Adrenal gland (tissue), 12 donors: ENCODE measurements around the gene PTPRN2. TPM values are rescaled to one million over a fixed set of nuclear protein-coding genes. Genes with fewer than 3 reads are reported as not detected.

Experiments
- DNase-seq, 7 donors: peaks; one replicate each; pipeline ENCODE4 v3.0.0-alpha.2; 2019 to 2020
- H3K27ac ChIP-seq, 5 donors: fragments of 200-600 bp; sonication (generic) in 4 of 5; 1 replicate in 3 of 5; 2 replicates in 2 of 5; pipeline versions ENCODE4 v1.5.1 to v1.8.0; 2016 to 2020; ENCODE audit warnings: mild to moderate bottlenecking in 1 of 5
- H3K27me3 ChIP-seq: fragments of 200-600 bp; 2 replicates; pipeline ENCODE4 v1.8.0; 2021
- H3K36me3 ChIP-seq, 2 donors: fragments of 200-600 bp; replicated peaks in 1 of 2; 1 replicate in 1 of 2; 2 replicates in 1 of 2; pipeline versions ENCODE4 v1.5.1 to v1.8.0; 2018 to 2022
- H3K4me1 ChIP-seq, 2 donors: fragments of 200-600 bp; replicated peaks in 1 of 2; 1 replicate in 1 of 2; 2 replicates in 1 of 2; pipeline versions ENCODE4 v1.5.1 to v1.8.0; 2018 to 2021
- H3K4me3 ChIP-seq, 4 donors: fragments of 200-600 bp; sonication (generic) in 3 of 4; one replicate each; pipeline ENCODE4 v1.5.1; 2016 to 2018
- H3K9me3 ChIP-seq, 3 donors: fragments of 200-600 bp; sonication (generic) in 1 of 3; replicated peaks in 1 of 3; 1 replicate in 2 of 3; 2 replicates in 1 of 3; pipeline versions ENCODE4 v1.5.1 to v1.8.0; 2016 to 2021
- POLR2A ChIP-seq, 2 donors: fragments of 450-650 bp; IDR thresholded peaks; one replicate each; pipeline ENCODE4 v1.6.1; 2017; ENCODE audit warnings: antibody characterized with exemption in 2 of 2, mild to moderate bottlenecking in 2 of 2, moderate library complexity in 1 of 2
- WGBS, 4 donors: extraction: QIAGEN DNeasy Blood & Tissue Kit in 2 of 4; methylation state at CpG; one replicate each; pipeline versions ENCODE4 v1.1.5 to v1.1.7; 2013 to 2017; 5-methylcytosine and 5-hydroxymethylcytosine counted together
- intact Hi-C, 2 donors: fragments of 100-400 bp; cut with DNase I; formaldehyde crosslinking; loops; one replicate each; pipeline versions ENCODE4 v1.14.1 to v1.15.0; 2022 to 2023
- polyA plus RNA-seq, 3 donors: library from polyadenylated mRNA; stranded (reverse); fragments of 200-250 nt in 2 of 3; fragments of 350-450 nt in 1 of 3; fragmentation: Illumina TruSeq in 1 of 3; extraction: RNeasy Lipid Tissue Mini Kit (QIAGEN cat#74804) in 1 of 3; gene quantifications; one replicate each; pipeline ENCODE4 v1.2.3, GENCODE V29; 2013 to 2014
- total RNA-seq, 9 donors: library from RNA; depleted of rRNA in 4 of 9; stranded (reverse); fragments of >200 nt in 4 of 9; fragments of 120-200 nt in 1 of 9; fragmentation: NEBNext Ultra II Directional in 1 of 9; extraction: Animal tissue kit (Norgen Biotek cat#: 25700) in 1 of 9; gene quantifications; one replicate each; pipeline versions ENCODE4 v1.1.0 to v1.2.4, GENCODE V29; 2013 to 2023
- TF ChIP-seq, protein P1 (sequence below), 6 experiments: fragments of 450-650 bp in 4 of 6; fragments of 200-600 bp in 2 of 6; sonication (generic) in 1 of 6; IDR thresholded peaks; 1 replicate in 5 of 6; 2 replicates in 1 of 6; pipeline versions ENCODE4 v1.5.1 to v1.8.0; 2016 to 2021; ENCODE audit warnings: antibody characterized with exemption in 6 of 6, mild to moderate bottlenecking in 2 of 6, moderate library complexity in 1 of 6
- donor health status: healthy with polysubstance abuse.
- donor health status: Bipolar disorder and iron deficiency.
- donor health status: DM: yes; HTN: yes; CAD: no.
- donor health status: DM: no; HTN: no; CAD: no.
- donor health status: DM: no; HTN: no; CAD: no.
- donor health status: DM: yes; HTN: yes; CAD: no.

Gene PTPRN2
- total and polyA plus RNA-seq, 12 donors: 2.2 to 16.2 (median 3.4) TPM

DNA sequence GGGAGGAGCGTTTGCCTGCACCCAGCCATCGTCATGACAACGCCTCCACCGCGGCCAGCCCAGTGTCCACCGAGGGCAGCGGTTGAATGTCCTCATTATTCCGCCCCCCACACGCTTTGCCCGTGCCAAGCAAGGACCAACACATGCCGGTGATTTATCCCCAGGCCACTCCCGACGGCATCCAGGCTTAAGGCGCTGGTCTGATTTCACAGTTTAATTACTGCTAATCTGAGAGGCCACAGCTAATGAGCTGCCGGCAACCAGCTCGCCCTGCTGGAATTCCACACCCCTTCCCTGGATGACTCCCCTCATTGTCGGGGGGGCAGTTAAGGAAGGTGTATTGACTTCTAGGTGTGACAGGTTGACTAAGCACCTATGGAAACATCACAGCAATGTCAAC is 818.5 kb downstream of the PTPRN2 start:
- H3K27me3 ChIP-seq: peaks cover 8% of the 10 kb centered on the region
- no peak for TF ChIP-seq POLR2A (IDR thresholded peaks at IDR 0.05)
- TF ChIP-seq, protein P1, sequence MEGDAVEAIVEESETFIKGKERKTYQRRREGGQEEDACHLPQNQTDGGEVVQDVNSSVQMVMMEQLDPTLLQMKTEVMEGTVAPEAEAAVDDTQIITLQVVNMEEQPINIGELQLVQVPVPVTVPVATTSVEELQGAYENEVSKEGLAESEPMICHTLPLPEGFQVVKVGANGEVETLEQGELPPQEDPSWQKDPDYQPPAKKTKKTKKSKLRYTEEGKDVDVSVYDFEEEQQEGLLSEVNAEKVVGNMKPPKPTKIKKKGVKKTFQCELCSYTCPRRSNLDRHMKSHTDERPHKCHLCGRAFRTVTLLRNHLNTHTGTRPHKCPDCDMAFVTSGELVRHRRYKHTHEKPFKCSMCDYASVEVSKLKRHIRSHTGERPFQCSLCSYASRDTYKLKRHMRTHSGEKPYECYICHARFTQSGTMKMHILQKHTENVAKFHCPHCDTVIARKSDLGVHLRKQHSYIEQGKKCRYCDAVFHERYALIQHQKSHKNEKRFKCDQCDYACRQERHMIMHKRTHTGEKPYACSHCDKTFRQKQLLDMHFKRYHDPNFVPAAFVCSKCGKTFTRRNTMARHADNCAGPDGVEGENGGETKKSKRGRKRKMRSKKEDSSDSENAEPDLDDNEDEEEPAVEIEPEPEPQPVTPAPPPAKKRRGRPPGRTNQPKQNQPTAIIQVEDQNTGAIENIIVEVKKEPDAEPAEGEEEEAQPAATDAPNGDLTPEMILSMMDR (IDR thresholded peaks at IDR 0.05): no peak
- no peaks in the 10 kb centered on the region for H3K9me3 ChIP-seq
- H3K27ac ChIP-seq: no peak overlapping the region
- intact Hi-C loops: no loop called here
- no peak overlapping the region for H3K4me3 ChIP-seq
- DNase-seq: no peak
- no peaks in the 10 kb centered on the region for H3K36me3 ChIP-seq
- WGBS, 4 donors: 34 to 74% (median 57%) methylated on average over 6 to 17 of the region's 17 CpGs
- H3K4me1 ChIP-seq: no peaks in the 10 kb centered on the region

GRCh38 chr7:157768198-157768597 is 819.4 kb downstream of the PTPRN2 start:
- Histone ChIP-seq H3K4me3 (no peak overlapping the region), H3K27ac (no peak overlapping the region), H3K9me3 (no peaks in the 10 kb centered on the region), H3K27me3 (peaks cover 8% of the 10 kb centered on the region), H3K36me3 (no peaks in the 10 kb centered on the region), H3K4me1 (no peaks in the 10 kb centered on the region)
- intact Hi-C loops: no loop called here
- WGBS, 4 donors: 73 to 85% (median 74%) methylated on average over 16 to 22 of the region's 22 CpGs
- DNase-seq: no peak
- TF ChIP-seq, protein P1 (IDR thresholded peaks at IDR 0.05): no peak
- TF ChIP-seq POLR2A (IDR thresholded peaks at IDR 0.05): no peak

DNA sequence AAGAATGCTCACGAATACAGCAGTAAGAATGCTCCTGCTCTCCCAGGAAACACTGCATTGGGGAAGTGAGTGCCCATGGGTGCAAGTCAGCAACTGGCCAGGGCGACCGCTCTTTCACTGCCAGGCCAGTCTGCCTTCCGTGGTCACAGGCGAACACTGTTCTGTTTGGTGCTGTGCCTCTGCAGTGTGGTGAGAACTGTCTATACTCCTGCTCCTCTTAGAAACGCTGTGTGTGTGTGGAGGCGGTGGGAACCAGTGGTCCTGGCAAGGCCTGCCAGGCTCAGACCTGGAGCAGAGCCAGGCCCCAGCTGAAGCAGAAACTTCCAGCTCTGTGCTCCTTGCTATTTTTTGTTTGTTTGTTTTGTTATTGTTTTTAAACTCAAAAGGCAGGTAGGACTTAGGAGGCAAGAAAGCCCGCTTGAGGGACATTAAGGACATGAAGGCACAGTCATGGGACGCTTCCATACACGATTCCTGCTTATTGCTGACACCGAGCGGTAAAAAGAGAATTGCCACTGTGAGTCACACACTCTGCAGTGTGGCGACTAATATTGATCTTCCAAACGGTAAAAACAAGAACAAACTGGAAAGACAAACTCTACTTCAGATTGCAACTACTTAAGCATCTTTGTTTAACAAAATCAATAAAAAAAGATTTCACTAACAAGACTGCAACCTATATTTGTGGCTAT is 820.0 kb downstream of the PTPRN2 start:
- Histone ChIP-seq H3K4me3 (no peak overlapping the region), H3K4me1 (no peaks in the 10 kb centered on the region), H3K36me3 (no peaks in the 10 kb centered on the region), H3K27me3 (peaks cover 8% of the 10 kb centered on the region), H3K27ac (no peak overlapping the region), H3K9me3 (no peaks in the 10 kb centered on the region)
- DNase-seq: no peak
- 77 to 82% (median 79%) methylated on average over 14 of the region's 14 CpGs for WGBS, 4 donors
- intact Hi-C loops: no loop called here
- no peak for TF ChIP-seq POLR2A (IDR thresholded peaks at IDR 0.05)

GRCh38 chr7:157766098-157766497 is 821.5 kb downstream of the PTPRN2 start:
- intact Hi-C loops: no loop called here
- H3K9me3 ChIP-seq: no peaks in the 10 kb centered on the region
- no peaks in the 10 kb centered on the region for H3K36me3 ChIP-seq
- no peak overlapping the region for H3K27ac ChIP-seq
- DNase-seq: no peak
- TF ChIP-seq, protein P1 (IDR thresholded peaks at IDR 0.05): no peak
- TF ChIP-seq POLR2A (IDR thresholded peaks at IDR 0.05): no peak
- H3K27me3 ChIP-seq: peaks cover 6% of the 10 kb centered on the region
- no peaks in the 10 kb centered on the region for H3K4me1 ChIP-seq
- no peak overlapping the region for H3K4me3 ChIP-seq

GRCh38 chr7:157764946-157765537 is 822.6 kb downstream of the PTPRN2 start:
- no peaks in the 10 kb centered on the region for H3K9me3 ChIP-seq
- H3K36me3 ChIP-seq: no peaks in the 10 kb centered on the region
- H3K27ac ChIP-seq: no peak overlapping the region
- TF ChIP-seq POLR2A (IDR thresholded peaks at IDR 0.05): no peak
- TF ChIP-seq, protein P1 (IDR thresholded peaks at IDR 0.05): no peak
- H3K4me3 ChIP-seq: no peak overlapping the region
- no peak for DNase-seq
- no peaks in the 10 kb centered on the region for H3K27me3 ChIP-seq
- no peaks in the 10 kb centered on the region for H3K4me1 ChIP-seq
- intact Hi-C loops: no loop called here
- WGBS, 4 donors: 87 to 96% (median 89%) methylated on average over 1 of the region's 1 CpG
